Ecto neural progenitor cell (in vitro differentiated cells): ENCODE results near the gene DPP10.

Source experiments
- DNase-seq: peaks from one replicate; pipeline ENCODE4 v3.0.0-alpha.2; 2018; ENCODE audit warnings: low spot score

The DPP10 gene

GRCh38 chr2:115277366-115277765, 834.9 kb downstream of the DPP10 start:
- DNase-seq, result no peak

- no peak for DNase-seq
Observed at GRCh38 chr2:115285416-115285815, 843.0 kb downstream of the DPP10 start.

- no peak for DNase-seq
Observed at GRCh38 chr2:115290478-115290877, 848.0 kb downstream of the DPP10 start.

GRCh38 chr2:115292742-115293141, 850.3 kb downstream of the DPP10 start:
- no peak for DNase-seq

- DNase-seq, result no peak
Observed at GRCh38 chr2:115294999-115295398, 852.6 kb downstream of the DPP10 start.

GRCh38 chr2:115297056-115297455, 854.6 kb downstream of the DPP10 start:
- no peak for DNase-seq

- DNase-seq, result no peak
Observed at GRCh38 chr2:115299199-115299598, 856.8 kb downstream of the DPP10 start.

- DNase-seq, result no peak
Observed at GRCh38 chr2:115305712-115306111, 863.3 kb downstream of the DPP10 start.

GRCh38 chr2:115314119-115314518, 871.7 kb downstream of the DPP10 start:
- no peak for DNase-seq

- DNase-seq, result no peak
Observed at GRCh38 chr2:115327061-115327460, 884.6 kb downstream of the DPP10 start.

- no peak for DNase-seq
Observed at GRCh38 chr2:115359550-115359949, 917.1 kb downstream of the DPP10 start.

- no peak for DNase-seq
Observed at GRCh38 chr2:115364093-115364492, 921.7 kb downstream of the DPP10 start.

- DNase-seq, result no peak
Observed at GRCh38 chr2:115369400-115369799, 927.0 kb downstream of the DPP10 start.

- DNase-seq, result no peak
Observed at GRCh38 chr2:115374981-115375380, 932.5 kb downstream of the DPP10 start.

- DNase-seq, result no peak
Observed at GRCh38 chr2:115384399-115384798, 942.0 kb downstream of the DPP10 start.

GRCh38 chr2:115386465-115386864, 944.0 kb downstream of the DPP10 start:
- DNase-seq, result no peak

- no peak for DNase-seq
Observed at GRCh38 chr2:115389024-115389423, 946.6 kb downstream of the DPP10 start.

- DNase-seq, result no peak
Observed at GRCh38 chr2:115389898-115390565, 947.6 kb downstream of the DPP10 start.

- DNase-seq, result no peak
Observed at GRCh38 chr2:115396579-115396978, 954.1 kb downstream of the DPP10 start.

- DNase-seq, result no peak
Observed at GRCh38 chr2:115400940-115401339, 958.5 kb downstream of the DPP10 start.

- no peak for DNase-seq
Observed at GRCh38 chr2:115412501-115412900, 970.1 kb downstream of the DPP10 start.

- DNase-seq, result no peak
Observed at GRCh38 chr2:115413791-115414190, 971.4 kb downstream of the DPP10 start.

- DNase-seq, result no peak
Observed at GRCh38 chr2:115414466-115414865, 972.0 kb downstream of the DPP10 start.

- DNase-seq, result no peak
Observed at GRCh38 chr2:115422004-115422634, 979.7 kb downstream of the DPP10 start.
